ENCODE data around the gene PPIG. TPM values are rescaled to one million over a fixed set of nuclear protein-coding genes. Genes with fewer than 3 reads are reported as not detected.
"Not testable (repeated sequence)": the region's sequence is repeated elsewhere in the genome, so short reads cannot be mapped to it uniquely, and the experiment has no call there.

PPIG gene
- total RNA-seq, 2 donors from 2014 or later = 46.9 to 50.5 TPM

- DNase-seq = peak in 1 of 2 donors; percentile 13
- intact Hi-C loops (cut with DNase I, micrococcal nuclease); ATAC-seq: not testable (repeated sequence)
Observed at GRCh38 chr2:169582552-169583266, 1.4 kb upstream of the PPIG start.

DNA sequence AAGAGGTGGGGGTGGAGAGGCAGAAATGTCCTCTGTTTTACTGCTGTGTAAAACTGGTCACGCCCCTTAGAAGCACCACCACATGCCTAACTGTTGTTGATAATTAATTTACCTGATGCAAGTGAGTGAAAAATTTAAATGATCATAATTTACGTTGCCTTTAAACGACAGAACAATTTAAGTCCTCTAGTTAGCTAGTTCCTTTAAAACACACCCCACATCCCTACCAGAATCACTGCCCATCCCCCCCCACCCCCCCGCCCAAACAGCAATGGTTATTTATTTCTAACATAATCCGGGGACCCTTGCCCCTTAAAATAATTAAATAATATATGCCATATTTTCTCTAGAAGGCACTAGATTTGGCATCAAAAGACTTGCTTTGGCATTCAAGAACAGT, 633 bp upstream of the PPIG start:
- no peak for ATAC-seq
- intact Hi-C loops (cut with DNase I, micrococcal nuclease) = no loop called here
- no peak for DNase-seq

- DNase-seq (no peak), ATAC-seq (no peak)
- intact Hi-C loops (cut with DNase I, micrococcal nuclease) = no loop called here
Observed at GRCh38 chr2:169585673-169586072, 1.5 kb downstream of the PPIG start.

DNA sequence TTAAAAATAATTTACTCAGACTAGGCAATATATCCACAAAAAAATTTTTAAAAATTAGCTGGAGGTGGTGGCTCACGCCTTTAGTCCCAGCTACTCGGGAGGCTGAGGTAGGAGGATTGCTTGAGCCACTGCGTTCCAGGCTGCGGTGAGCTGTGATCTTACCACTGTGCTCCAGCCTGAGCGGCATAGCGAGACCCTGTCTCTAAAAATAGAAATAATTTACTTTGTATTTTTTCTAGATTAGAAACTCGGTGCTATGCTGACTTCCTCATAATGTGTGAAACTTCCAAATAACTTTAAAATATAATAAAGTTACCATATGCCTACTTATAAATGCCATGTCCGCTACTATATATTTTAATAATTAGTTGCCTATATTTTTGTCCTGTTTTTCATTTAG, 6.7 kb downstream of the PPIG start:
- intact Hi-C loops (cut with DNase I, micrococcal nuclease) = no loop called here
- ATAC-seq = no peak
- no peak for DNase-seq

DNA sequence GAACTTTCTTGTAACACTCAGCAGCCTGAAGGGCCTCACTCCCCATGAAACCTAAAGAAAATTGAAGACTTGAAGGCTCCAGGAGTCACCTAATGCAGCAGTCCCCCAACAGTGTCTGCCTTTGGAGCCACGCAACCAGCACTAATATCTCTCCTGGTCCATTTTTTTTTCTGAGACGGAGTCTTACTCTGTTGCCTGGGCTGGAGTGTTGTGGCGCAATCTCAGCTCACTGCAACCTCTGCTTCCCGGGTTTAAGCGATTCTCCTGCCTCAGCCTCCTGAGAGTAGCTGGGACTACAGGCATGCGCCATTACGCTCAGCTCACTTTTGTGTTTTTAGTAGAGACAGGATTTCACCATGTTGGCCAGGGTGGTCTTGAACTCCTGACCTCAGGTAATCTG, 12.4 kb downstream of the PPIG start:
- ATAC-seq; intact Hi-C loops (cut with DNase I, micrococcal nuclease); DNase-seq: not testable (repeated sequence)

DNA sequence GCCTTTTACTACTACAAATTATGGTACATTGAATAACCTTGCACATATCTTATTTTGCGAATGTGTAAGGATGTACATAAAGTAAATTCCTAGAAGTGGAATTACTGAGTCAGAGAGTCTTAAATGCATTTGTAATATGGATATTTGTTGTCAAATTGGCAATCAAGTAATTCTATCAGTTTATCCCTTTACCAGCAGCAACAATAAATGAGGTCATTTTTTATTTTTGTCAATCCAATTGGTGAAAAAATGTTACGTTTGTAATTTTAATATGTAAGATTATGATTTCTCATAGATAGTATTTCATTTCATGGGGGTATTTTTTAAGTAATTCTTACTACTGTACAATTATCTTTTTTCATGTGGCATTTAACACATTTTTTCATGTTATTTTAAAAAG, 14.8 kb downstream of the PPIG start:
- ATAC-seq (no peak), DNase-seq (no peak)
- intact Hi-C loops (cut with DNase I, micrococcal nuclease) = no loop called here

DNA sequence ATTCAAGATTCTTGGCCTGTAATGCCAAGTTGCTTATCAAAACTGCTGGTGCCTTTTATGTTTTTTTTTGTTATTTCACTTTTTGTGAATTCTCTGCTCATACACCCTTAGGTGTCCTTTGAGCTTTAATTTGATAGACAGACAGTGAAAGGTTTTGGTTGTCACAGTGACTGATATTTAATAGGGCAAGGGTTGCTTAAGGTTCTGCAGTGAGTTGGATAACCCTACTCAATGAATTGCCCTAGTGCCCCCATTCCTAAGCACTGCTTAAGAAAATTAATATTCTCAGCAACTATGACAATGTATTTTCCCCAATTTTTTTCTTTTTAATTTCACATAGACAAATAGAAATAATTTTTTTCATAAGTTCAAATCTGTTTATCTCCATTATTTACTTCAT, 15.4 kb downstream of the PPIG start:
- DNase-seq (no peak), ATAC-seq (no peak)
- intact Hi-C loops (cut with DNase I, micrococcal nuclease) = no loop called here

- intact Hi-C loops (cut with DNase I, micrococcal nuclease) = no loop called here
- ATAC-seq (no peak), DNase-seq (no peak)
Observed at GRCh38 chr2:169609264-169609663, 25.1 kb downstream of the PPIG start.

DNA sequence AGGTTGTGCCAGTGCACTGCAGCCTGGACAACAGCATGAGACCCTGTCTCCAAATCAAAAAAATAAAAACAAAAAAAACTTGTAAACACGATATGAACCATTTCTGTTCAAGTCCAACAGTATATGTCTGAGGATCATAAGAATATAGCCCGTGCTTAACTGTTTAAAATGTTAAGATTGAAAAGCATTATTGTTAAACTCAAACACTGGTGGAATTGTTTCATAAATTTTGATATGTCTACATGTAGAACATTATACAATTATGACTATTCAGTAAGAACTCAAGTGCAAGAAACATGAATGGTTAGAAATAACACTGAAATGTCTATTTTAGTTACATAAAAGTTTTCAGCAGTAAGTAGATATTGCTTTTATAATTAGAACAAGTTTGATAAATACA, 29.7 kb downstream of the PPIG start:
- intact Hi-C loops (cut with DNase I, micrococcal nuclease) = no loop called here
- no peak for DNase-seq
- no peak for ATAC-seq

DNA sequence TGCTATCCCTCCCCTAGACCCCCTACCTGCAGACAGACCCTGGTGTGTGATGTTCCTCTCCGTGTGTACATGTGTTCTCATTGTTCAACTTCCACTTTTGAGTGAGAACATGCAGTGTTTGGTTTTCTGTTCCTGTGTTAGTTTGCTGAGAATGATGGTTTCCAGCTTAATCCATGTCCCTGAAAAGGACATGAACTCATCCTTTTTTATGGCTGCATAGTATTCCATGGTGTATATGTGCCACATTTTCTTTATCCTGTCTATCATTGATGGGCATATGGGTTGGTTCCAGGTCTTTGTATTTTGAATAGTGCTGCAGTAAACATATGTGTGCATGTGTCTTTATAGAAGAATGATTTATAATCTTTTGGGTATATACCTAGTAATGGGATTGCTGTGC, 31.8 kb downstream of the PPIG start:
- intact Hi-C loops (cut with DNase I, micrococcal nuclease); ATAC-seq; DNase-seq: not testable (repeated sequence)

DNA sequence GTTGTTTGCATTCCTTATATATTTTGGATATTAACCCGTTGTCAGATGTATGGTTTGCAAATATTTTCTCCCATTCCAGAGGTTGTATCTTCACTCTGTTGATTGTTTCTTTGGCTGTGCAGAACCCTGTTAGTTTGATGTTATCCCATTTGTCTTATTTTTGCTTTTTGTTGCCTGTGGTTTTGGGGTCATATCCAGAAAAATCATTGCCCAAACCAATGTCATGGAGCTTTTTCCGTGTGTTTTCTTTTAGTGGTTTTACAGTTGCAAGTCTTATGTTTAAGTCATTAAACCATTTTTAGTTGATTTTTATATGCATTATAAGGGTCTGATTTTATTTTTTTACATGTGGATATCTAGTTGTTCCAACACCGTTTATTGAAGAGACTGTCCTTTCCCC, 35.8 kb downstream of the PPIG start:
- no peak for ATAC-seq
- intact Hi-C loops (cut with DNase I, micrococcal nuclease) = no loop called here
- no peak for DNase-seq

- intact Hi-C loops (cut with DNase I, micrococcal nuclease) = no loop called here
- ATAC-seq (no peak), DNase-seq (no peak)
Observed at GRCh38 chr2:169620509-169620908, 36.4 kb downstream of the PPIG start.

DNA sequence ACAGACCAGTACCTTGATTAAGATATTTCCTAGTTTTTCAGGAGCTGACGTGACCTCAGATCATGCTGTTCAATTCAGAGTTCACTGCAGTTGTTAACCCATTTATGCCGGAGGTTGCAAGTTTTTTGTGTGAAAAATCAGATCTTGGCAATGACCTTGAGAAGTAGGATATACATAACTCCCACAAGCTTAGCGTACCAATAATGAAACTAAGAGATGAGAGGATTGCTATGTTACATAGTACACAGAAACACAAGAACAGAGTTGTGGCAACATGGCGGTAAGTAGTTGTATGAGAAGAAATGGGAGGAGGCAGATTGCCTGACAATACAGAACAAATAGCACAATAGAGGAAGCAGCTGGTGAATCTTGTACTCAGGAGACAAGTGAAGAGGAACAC, 39.1 kb downstream of the PPIG start:
- ATAC-seq (no peak), DNase-seq (no peak)
- intact Hi-C loops (cut with DNase I, micrococcal nuclease) = no loop called here

GRCh38 chr2:169625781-169626180, 41.6 kb downstream of the PPIG start:
- intact Hi-C loops (cut with DNase I, micrococcal nuclease) = no loop called here
- ATAC-seq (no peak), DNase-seq (no peak)

GRCh38 chr2:169636440-169637097, 52.4 kb downstream of the PPIG start:
- DNase-seq = no peak
- no peak for ATAC-seq
- intact Hi-C loops (cut with DNase I, micrococcal nuclease) = no loop called here

DNA sequence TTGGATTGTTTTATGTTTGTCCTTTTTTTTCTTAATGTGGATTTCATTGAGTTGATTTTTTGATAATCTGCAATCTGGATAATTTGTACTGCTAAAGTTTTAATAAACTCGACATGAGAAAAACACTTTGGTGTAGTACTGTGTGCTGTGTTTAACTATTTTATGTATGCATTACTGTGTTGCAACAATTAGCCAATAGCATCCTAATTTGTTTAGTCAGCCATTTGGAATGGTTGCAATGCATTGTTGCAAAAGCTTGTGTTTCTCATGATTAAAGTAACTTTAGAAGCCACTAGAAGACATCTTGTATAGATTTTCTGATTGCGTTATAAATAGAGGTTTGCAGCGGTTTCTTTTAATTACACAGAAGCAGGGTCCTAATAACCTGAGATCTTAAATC, 53.5 kb downstream of the PPIG start:
- ATAC-seq (no peak), DNase-seq (no peak)
- intact Hi-C loops (cut with DNase I, micrococcal nuclease) = no loop called here

- intact Hi-C loops (cut with DNase I, micrococcal nuclease) = no loop called here
- DNase-seq (no peak), ATAC-seq (no peak)
Observed at GRCh38 chr2:169640104-169640503, 56.0 kb downstream of the PPIG start.

DNA sequence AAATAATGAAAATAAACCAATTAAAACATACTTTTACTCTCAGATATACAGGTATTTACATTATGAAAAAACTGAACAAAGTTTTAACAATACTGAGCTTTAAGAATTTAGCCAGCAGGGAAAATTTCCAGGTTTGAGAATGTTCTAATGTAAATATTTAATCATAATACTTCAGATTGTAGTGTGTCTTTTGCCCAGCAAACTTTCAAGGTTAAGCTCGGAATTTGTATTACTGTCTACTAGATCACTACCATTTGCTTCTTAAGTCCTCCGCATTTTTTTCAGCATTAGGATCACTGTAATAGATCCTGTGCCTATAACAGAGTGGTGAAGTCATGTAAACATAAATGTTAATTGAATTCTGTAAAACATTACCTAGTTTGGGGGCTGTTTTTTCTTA, 57.3 kb downstream of the PPIG start:
- DNase-seq = no peak
- ATAC-seq = no peak
- intact Hi-C loops (cut with DNase I, micrococcal nuclease) = no loop called here

DNA sequence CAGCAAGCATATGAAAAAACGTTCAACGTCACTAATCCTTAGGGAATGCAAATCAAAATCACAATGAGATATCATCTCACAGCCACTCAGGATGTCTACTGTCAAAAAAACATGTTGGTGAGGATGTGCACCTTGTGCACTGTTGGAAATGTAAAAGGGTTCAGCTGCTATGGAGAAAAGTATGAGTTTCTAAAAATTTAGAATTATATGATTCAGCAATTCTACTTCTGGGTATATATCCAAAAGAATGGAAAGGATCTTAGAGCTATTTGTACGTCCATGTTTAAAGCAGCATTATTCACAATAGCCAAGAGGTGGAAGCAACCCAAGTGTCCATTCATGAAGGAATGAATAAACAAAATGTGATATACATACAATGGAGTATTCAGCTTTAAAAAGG, 60.0 kb downstream of the PPIG start:
- ATAC-seq (no peak), DNase-seq (no peak)
- intact Hi-C loops (cut with DNase I, micrococcal nuclease) = no loop called here

DNA sequence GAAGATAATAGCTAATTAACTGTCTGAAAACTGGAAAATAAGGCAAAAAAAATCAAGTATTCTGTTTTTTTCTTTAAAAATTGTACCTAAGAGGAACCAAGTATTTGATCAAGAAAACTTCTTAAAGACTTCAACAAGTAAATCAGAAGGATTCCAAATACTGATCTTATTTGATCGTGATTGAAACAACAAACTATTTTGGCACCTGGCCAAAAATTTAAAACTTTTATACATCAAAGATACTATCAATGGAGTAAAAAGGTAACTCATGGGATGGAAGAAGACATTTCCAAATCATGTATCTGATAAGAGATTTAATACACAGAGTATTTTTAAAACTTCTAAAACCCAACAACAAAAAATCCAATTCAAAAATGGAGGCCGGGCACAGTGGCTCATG, 63.3 kb downstream of the PPIG start:
- intact Hi-C loops (cut with DNase I, micrococcal nuclease) = no loop called here
- DNase-seq (no peak), ATAC-seq (no peak)

GRCh38 chr2:169649278-169649677, 65.1 kb downstream of the PPIG start:
- DNase-seq (no peak), ATAC-seq (no peak)
- intact Hi-C loops (cut with DNase I, micrococcal nuclease) = no loop called here

Data from left colon (tissue), 2 donors.